ENCODE results near the gene HES3.

- no peak for TF ChIP-seq EZH2 (IDR thresholded peaks at IDR 0.05)
- no peak for TF ChIP-seq POLR2AphosphoS5 (IDR thresholded peaks at IDR 0.05; ENCODE audit: borderline replicate concordance, low read depth, low read length)
- no peak for TF ChIP-seq FOXP2 (optimal IDR thresholded peaks at IDR 0.05; ENCODE audit: control extremely low read depth, extremely low read length, insufficient read depth)
These were observed 38.7 kb downstream of the HES3 start for GRCh38 chr1:6282577-6283270.
